DND-41 (cell line): ENCODE measurements around the gene RASSF8.

Experiments used
- EZH2 ChIP-seq: IDR thresholded peaks from 3 replicates; pipeline ENCODE4 v1.6.1; 2012; ENCODE audit warnings: borderline replicate concordance, low read depth, mild to moderate bottlenecking, moderate library complexity, low read length, inconsistent platforms; ENCODE audit not compliant: severe bottlenecking
- TF ChIP-seq, protein P1 (sequence below): IDR thresholded peaks from 2 replicates; pipeline ENCODE4 v1.5.1; 2012; ENCODE audit warnings: borderline replicate concordance, low read length, moderate library complexity, mild to moderate bottlenecking; ENCODE audit not compliant: poor library complexity, severe bottlenecking; ENCODE audit errors: extremely low read depth

DNA sequence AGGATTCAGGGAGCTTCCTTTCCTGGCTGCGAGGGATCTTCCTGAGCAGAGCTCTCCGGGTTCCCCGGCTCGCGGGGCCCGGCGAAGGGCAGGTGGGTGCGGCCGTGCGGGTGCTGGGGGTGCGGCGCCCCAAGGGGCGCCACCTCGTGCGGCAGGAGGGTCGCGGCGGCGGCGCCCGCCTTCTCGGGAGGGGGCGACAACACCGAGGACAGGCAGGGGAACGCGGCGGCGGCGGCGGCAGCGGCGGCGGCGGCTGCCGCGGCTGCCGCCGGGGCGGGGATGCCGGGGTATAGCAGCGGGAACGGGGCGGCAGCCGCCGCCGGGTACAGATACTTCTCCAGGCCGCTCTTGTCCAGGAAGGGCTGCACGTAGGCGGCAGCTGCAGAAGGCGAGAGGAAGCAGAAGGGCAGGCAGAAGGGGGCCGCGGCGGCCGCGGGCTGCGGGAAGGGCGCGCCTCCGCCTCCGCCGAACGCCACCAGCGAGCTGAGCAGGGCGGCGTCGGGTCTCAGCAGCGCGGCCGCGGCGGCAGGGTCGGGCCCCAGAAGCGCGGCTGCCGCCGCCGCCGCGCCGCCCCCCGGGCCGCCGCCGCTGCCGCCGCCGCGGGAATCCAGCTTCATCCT lies 163.7 kb downstream of the RASSF8 start:
- TF ChIP-seq, protein P1, sequence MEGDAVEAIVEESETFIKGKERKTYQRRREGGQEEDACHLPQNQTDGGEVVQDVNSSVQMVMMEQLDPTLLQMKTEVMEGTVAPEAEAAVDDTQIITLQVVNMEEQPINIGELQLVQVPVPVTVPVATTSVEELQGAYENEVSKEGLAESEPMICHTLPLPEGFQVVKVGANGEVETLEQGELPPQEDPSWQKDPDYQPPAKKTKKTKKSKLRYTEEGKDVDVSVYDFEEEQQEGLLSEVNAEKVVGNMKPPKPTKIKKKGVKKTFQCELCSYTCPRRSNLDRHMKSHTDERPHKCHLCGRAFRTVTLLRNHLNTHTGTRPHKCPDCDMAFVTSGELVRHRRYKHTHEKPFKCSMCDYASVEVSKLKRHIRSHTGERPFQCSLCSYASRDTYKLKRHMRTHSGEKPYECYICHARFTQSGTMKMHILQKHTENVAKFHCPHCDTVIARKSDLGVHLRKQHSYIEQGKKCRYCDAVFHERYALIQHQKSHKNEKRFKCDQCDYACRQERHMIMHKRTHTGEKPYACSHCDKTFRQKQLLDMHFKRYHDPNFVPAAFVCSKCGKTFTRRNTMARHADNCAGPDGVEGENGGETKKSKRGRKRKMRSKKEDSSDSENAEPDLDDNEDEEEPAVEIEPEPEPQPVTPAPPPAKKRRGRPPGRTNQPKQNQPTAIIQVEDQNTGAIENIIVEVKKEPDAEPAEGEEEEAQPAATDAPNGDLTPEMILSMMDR, result peak; percentile 20
- TF ChIP-seq EZH2, result peak; percentile 100
